ENCODE data around the gene MAK.
"Not testable (repeated sequence)": the region's sequence is repeated elsewhere in the genome, so short reads cannot be mapped to it uniquely, and the experiment has no call there.

Gene MAK, protein sequence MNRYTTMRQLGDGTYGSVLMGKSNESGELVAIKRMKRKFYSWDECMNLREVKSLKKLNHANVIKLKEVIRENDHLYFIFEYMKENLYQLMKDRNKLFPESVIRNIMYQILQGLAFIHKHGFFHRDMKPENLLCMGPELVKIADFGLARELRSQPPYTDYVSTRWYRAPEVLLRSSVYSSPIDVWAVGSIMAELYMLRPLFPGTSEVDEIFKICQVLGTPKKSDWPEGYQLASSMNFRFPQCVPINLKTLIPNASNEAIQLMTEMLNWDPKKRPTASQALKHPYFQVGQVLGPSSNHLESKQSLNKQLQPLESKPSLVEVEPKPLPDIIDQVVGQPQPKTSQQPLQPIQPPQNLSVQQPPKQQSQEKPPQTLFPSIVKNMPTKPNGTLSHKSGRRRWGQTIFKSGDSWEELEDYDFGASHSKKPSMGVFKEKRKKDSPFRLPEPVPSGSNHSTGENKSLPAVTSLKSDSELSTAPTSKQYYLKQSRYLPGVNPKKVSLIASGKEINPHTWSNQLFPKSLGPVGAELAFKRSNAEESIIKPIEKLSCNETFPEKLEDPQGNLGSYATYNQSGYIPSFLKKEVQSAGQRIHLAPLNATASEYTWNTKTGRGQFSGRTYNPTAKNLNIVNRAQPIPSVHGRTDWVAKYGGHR
- 0.10 to 2.1 (median 0.34) reads per million in 17 experiments for total RNA-seq

DNA sequence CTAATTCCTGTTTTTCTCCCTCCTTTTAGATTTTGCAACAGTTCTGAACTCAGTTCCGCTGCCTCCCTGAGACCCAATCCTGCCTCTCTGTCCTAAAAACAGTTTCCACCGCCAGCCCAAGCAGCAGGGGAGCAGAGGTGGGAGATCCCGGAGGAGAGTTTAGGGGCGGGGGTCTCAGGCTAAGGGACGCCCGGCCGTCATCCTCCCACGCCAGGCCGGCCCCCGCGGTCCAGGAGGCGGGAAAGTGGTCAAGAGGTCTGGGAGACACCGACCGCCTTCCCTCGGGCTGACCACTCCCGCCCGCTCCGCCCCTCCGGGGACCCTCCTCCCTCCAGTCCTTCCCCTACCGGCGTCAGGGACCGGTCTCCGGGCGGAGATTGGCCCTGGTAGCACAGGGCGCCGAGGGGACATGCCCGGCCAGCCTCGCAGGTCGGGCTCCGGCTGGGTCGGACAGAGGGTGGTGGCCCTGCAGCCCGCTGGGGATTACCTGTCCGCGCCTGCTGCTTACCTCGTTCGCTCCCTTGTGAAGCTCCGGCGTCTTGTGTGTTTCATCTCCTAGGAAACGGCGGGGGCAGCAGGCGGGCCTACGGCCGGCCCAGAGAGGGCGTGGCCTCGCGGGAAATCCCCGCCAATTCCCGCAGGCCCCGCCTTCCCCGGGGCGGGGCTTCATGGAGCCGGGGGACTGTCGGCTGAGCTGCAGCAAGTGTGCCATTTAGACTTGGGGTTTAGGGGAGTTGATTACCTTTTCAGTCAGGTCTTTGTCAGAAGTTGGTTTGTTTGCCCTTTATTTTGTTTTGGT lies at the start of gene MAK:
TSS of gene MAK (minus strand) at position 545 of the 799 bp plus-strand sequence. CDS start 7,891 bp downstream, outside the sequence.
- peak; percentile 91 to 96 (median 94) for DNase-seq

DNA sequence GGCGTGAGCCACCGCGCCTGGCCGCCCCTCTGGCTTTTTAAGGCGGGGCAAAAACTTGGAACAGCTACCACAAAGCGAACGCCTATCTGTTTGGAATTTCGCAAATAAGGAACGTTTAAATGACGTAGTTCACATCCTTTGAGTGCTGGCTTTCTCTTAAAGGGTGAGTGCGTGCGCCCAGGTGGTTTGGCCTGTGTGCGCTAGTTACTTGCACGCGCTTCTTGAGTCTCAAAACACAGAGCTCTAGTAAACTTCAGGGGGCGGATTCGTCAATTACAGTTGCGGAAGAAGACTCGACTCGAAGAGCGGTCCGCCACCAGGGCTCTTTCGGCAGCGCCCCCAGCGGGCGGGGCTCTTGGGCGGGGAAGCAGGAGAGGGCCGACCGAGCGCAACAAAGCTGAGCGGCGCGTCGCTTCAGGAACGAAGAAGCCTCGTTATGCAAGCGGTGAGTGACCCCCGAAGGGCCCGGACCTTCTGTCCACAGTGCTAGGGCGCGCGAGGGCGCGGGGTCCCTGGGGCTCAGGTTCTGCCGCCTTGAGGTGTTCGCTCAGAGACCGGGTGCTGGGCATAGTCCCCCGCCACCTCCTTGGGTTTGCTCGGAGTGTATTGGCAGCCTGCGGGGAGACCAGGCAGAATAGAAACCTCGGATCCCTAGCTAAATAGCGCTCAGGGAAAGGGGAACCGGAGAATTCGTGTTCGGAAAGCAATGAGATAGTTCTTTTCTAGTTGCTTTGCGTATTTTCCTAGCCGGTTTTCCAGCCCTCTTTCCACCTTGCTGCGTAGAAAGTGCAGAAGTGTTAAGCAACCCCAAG lies 48.6 kb upstream of the MAK start, which contains the start of gene SYCP2L:
TSS of gene SYCP2L (plus strand) at position 362 of the 812 bp plus-strand sequence. CDS start at position 437, 75 bp downstream.
- DNase-seq: peak; percentile 43 to 86 (median 68)

DNA sequence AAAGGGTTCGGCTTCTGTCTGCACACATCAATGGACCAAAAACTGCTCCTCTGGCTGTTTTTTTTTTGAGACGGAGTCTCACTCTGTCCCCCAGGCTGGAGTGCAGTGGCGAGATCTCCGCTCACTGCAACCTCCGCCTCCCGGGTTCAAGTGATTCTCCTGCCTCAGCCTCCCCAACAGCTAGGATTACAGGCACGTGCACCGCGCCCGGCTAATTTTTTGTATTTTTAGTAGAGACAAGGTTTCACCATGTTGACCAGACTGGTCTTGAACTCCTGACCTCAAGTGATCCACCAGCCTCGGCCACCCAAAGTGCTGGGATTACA lies 48.0 kb upstream of the MAK start:
- not testable (repeated sequence) for DNase-seq

DNA sequence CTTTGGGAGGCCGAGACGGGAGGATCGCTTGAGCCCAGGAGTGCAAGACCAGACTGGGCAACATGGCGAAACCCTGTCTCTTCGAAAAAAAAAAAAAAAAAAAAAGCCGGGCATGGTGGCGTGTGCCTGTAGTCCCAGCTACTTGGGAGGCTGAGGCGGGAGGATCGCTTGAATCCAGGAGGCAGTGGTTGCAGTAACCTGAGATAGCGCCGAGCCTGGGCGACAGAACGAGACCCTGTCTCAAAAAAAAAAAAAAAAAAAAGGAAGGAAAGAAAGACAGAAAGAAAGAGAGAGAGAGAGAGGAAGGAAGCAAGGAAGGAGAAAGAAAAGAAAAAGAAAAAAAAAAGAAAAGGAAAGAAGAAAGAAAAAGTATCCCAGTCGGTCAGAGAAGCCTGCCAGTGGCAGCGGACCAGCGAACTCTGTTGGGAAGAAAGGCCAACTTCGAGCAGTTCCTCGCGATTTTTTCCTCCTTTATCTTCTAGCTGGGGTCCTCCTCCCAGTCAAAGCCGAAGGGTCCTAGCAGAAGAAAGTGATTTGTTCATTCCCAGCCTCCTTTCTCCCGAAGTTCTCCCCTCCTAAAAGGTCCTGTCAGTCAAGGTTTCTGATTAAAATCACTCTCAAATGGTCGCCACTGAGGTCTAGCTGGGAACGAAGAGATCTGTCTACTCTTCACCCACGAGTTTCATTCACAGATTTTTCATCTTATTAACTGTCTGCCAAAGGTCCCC lies 46.1 kb upstream of the MAK start:
- DNase-seq: peak in 1 of 4 experiments; percentile 11

DNA sequence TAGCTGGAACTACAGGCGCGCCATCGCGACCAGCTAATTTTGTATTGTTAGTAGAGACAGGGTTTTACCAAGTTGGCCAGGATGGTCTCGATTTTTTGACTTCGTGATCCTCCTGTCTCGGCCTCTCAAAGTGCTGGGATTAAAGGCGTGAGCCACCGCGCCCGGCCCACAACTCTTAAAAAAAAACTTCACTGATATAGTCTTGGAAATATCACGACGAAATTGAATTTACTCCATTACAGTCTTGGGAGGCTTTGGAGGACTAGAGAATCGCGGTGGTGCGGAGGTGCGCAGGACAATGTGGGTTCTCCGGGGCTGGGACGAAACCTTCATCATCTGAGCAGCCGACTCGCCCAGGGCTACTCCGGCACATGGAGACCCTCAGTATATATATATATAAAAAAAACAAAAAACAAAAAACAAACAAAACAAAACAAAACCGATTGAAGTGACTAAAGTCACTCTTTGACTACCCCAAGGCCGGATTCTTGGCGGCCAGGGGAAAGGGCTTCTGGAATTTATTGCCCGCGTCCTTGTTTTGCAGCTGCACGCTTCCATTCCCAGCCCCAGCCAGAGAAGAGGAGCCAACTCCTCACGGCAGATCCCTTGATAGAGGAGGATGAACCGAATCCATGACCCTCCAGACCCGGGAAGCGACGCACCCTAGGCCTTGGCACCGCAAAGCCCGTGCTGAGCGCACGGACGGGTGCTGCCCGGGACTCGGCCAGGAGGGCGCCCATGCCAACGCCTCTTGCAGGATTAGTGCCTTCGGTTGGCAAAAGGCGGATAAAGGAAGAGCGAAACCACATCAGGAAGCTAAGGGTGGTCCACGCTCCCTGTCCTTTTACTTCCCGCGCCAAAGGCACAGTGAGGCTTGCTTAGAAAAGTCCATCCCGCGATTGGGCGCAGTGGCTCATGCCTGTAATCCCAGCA lies 45.2 kb upstream of the MAK start:
- peak in 1 of 4 experiments; percentile 13 for DNase-seq

DNA sequence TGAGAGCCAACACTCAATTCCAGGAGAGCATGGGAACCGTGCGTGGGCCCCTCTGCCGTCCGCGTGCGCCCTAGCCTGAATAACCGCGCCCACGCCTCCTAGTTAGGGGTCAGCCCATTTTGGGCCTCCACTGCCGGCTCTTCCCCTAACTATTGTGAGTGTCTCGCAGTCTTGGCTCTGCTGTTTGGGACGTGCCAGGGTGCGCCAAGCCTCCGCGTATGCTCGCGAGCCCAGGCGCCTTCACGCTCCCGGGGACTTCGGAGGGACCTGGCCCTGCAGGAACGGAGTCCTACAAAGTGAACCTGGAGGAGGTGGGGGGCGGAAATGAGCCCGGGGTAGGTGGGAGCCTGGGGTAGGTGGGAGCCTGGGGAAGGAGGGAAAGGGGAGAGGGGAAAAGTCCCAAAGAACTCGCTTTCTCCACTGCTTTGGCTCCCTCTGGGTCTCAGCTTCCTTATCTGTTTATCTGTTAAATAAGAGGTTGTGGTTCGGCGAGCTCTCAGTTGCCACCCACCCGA lies 44.4 kb upstream of the MAK start:
- DNase-seq: peak; percentile 38 to 64 (median 50)

DNA sequence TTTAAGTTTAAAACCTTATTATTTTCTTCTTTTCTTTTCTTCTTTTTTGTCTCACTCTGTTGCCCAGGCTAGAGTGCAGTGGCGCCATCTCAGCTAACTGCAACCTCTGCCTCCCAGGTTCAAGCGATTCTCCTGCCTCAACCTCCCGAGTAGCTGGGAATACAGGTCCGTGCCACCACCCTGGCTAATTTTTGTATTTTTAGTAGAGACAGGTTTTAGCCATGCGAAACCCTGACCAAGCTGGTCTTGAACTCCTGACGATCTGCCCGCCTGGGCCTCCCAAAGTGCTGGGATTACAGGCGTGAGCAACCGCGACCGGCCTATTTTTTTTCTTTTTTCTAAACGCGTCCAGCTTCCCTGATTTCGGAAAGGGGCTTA lies 43.9 kb upstream of the MAK start:
- DNase-seq: not testable (repeated sequence)

DNA sequence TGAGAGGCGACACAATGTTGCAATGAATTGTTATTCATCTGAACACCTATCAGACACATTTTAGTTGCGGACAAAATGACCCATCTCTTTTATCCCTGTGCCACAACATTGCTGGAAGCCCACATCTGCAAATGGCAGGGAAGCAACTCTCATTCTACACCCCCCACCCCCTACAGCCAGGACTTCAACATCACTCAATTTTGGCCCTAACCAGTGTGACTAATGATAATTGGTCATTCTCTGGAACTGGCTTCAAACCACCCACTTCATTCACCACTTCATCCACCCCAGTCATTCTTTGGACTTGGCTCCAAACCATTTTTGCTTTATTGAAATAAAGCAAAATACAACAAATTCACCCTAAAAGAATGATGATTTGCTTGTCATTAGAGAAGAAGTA lies 42.0 kb upstream of the MAK start:
- DNase-seq: no peak

DNA sequence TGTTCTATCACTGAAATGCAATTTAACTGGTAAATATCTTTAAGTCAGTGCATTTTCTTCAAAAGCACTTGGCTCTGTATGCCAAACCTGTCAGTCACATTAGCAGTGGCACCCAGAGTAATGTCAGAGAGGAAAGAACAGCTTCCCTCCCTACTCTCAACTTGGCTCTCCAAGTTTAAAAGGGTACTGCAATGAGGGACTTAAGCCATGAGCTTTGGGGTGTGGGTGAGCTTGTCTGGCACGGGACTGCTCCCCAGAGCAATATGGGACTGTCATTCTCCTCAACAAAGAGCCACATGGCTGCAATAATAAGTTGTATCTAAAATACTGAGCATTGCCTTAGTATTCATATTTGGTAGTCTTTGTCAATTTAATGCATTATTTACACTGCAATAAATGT lies 39.5 kb upstream of the MAK start:
- DNase-seq: no peak

DNA sequence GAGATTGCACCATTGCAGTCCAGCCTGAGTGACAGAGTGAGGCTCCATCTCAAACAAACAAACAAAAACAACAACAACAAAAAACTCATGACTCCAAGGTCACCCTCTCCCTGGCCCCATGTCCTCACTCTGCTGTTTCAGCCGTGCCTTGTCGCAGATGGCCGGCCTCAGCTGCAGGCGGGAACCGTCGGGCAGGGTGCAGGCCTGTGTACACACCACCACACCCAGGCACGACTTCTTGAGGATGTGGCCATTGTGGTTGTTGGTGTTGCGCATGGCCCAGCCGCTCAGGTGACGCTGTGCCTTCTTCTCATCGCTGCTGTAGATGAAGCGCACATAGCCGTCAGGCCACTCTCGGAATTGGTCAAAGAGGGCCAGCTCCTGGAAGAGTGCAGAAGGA lies 38.7 kb upstream of the MAK start:
- DNase-seq: no peak

DNA sequence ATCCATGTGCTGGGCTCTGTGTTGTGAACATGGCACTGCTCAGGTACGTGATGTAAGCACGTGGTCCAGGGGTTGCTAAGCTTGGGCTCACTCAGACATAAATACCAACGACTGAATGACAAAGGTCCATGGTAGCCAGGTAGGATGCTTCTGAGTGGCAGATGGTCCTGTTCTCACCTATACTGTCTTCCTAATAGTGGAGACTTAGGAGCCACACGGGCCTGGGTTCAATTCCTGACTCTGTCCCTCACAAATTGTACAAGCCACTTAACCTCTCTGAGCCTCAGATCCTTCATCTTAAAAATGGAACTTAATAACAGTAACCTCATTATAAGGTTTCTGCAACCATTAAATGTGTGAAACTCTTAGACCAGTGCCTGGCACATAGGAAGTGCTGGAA lies 36.7 kb upstream of the MAK start:
- DNase-seq: no peak

DNA sequence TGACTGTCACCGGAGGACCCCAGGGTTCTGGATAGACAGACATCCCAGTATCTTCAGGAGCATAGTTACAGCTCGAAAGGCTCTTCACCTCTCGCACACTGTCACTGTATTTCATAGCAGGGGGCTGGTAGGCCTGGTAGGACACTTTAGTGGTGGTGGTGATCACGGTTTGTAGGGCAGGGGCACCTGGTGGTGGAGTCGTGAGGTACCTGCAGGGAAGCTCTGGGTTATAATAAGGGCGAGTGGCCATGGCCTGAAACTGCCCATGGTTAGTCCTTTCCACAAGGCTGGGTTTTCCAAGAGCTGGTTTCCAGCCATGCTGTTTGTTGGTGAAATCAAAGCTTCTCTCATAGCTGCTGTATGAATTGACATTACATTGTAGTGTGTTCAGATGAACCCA lies 35.9 kb upstream of the MAK start:
- no peak for DNase-seq

DNA sequence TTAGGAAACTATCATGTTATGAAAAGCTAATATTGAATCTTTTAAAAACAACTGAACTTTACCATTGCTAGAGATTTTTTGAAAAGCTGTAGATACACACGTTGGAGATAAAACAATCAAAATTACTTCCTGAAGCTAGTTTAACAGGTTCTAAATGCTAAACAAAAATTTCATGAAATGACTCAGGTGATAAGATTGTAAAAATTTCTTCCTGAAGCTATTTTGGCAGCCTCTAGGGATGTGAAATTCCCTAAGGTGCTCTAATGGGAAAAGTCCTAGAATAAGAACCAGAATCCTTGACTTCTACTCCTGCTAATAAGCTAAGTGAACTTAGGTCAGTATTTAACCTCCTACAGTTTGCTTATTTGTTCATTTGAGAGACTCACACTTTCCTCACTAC lies 35.0 kb upstream of the MAK start:
- DNase-seq: no peak

DNA sequence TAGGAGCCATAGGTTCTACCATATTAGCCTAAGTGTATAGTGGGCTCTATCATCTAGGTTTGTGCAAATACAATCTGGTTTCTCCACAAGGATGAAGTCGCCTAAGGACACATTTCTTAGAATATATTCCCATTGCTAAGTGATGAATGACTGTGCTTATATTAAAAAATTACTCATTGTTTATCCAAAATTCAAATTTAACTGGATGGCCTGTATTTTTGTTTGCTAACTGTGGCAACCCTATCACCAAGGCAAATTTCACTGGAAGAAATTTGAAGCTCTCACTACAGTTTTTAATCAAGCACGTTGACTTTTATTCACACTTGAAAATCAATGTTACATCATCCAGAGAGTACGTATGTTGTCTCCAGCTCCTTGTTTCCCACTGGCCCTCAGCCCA lies 29.6 kb upstream of the MAK start:
- no peak for DNase-seq

DNA sequence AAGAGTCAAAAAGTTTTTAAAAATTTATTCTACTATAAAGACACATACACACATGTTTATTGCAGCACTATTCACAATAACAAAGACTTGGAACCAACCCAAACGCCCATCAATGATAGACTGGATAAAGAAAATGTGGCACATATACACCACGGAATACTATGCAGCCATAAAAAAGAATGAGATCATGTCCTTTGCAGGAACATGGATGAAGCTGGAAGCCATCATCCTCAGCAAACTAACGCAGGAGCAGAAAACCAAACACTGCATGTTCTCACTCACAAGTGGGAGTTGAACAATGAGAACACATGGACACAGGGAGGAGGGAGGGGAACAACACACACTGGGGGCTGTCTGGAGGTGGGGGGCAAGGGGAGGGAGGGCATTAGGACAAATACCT lies 28.4 kb upstream of the MAK start:
- not testable (repeated sequence) for DNase-seq

DNA sequence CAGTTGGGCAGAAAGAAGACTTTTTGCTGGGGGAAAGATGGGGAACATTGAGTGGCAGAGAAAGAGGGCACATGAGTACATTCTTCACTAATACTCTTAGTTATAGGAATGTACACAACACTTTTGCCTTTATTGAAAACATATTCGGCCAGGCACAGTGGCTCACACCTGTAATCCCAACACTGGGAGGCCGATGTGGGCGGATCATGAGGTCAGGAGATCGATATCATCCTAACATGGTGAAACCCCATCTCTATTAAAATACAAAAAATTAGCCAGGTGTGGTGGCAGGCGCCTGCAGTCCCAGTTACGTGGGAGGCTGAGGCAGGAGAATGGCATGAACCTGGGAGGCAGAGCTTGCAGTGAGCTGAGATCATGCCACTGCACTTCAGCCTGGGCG lies 24.7 kb upstream of the MAK start:
- DNase-seq: not testable (repeated sequence)

DNA sequence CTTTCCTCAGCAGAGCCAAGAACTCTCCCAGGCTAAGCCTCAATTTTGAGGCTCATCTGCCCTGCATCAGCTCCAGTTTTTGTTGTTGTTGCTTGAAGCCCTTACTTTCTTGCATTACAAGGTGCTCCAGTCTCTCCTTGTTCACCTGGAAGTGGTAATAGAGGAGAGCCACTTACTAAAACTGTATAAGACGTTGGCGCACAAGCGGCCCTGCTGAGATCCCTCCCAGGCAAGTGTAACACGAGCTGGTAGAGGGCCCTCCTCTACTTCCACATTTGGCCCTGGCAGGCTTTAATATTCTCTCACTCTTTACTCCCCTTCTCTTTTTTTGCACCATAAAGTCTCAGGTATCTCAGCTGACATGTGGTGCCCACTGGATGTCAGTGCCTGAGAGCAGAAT lies 24.0 kb upstream of the MAK start:
- no peak for DNase-seq

DNA sequence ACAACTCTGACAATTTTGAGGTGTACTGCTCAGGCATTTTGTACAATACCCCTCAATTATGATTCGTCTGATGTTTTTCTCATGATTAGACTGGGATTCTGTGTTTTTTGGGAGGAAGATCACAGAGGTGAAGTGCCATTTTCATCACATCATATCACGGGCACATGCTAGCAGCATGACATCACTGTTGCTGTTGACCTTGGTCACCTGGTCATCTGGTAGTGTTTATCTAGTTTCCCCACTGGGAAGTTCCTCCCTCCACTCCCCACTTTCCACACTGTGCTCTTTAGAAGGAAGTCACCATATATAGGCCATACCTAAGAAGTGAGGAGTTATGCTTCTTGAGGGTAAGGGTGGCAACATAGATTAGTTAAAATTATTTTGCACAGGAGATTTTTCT lies 22.7 kb upstream of the MAK start:
- peak in 1 of 4 experiments; percentile 22 for DNase-seq

DNA sequence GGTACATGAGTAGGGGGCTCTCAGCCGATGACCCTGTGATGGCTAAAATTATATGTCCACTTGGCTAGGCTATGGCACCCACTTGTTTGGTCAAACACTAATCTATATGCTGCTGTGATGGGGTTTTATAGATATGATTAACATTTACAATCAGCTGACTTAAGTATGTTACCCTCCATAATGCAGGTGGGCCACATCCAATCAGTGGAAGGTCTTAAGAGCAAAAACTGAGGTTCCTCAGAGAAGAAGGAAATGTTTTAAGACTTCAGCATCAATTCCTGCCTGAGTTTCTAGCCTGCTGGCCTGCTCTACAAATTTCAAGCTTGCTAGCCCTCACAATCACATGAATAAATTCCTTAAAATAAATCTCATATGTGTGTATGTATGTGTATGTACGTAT lies 18.9 kb upstream of the MAK start:
- DNase-seq: no peak

DNA sequence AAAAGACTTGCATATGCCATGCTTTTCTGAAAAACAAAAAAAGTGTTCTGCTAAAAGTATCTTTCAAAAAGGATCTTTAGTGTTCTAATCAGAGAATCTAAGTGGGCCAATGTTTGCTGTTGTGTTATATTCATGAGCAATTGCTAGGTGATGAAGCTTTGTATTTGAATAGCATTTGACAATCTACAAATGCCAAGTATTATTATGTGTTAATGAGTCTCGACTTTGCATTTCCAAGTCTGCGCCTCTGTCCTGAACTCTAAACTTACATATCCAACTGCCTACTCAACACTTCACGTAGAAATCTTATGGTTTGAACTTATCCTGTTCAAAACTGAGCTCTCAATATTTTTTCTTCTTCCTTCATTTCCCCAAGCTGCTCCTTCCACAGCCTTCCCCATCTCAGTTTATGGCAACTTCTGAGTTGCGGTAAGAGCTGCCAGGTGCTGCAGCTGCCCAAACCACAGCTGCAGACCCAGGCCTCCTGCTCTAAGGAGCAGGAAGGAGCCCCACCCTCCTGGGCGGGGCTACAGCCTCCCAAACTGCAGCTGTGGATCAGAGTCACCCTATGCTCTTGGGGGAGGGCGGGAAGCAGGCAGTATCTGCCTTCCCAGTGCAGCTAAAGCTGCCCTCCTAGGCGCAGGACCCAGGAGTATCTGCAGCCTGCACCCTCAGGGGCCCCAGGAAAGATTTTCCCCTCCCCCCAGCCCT lies 16.7 kb upstream of the MAK start:
- no peak for DNase-seq

Data from suppressor macrophage (primary cell).